CD14-positive monocyte (primary cell): ENCODE data around the gene SLC2A4RG. TPM values are rescaled to one million over a fixed set of nuclear protein-coding genes. Genes with fewer than 3 reads are reported as not detected.

Experiments
- DNase-seq, 3 donors: peaks; one replicate each; pipeline ENCODE4 v3.0.0-alpha.2; 2011 to 2022
- H2AFZ ChIP-seq: 2 replicates; pipeline ENCODE4 v1.6.0; 2012; ENCODE audit warnings: mild to moderate bottlenecking, low read depth, low read length, inconsistent platforms; ENCODE audit not compliant: insufficient read depth, poor library complexity, severe bottlenecking
- H3K27ac ChIP-seq, 2 donors: 1 replicate in 1 of 2; 2 replicates in 1 of 2; pipeline ENCODE4 v1.5.1; 2012 to 2013; ENCODE audit warnings: low read length in 2 of 2, control low read depth in 1 of 2, inconsistent platforms in 1 of 2, low read depth in 1 of 2, mild to moderate bottlenecking in 1 of 2
- H3K27me3 ChIP-seq, 2 donors: one replicate each; pipeline versions ENCODE4 v1.6.0 to v1.6.1; 2011 to 2013; ENCODE audit warnings: low read length in 2 of 2; ENCODE audit not compliant: control insufficient read depth in 2 of 2, insufficient read depth in 2 of 2
- H3K36me3 ChIP-seq, 2 donors: replicated peaks in 1 of 2; 1 replicate in 1 of 2; 2 replicates in 1 of 2; pipeline versions ENCODE4 v1.5.1 to v1.6.1; 2012 to 2013; ENCODE audit warnings: low read length in 2 of 2, control low read depth in 1 of 2, inconsistent platforms in 1 of 2, mild to moderate bottlenecking in 1 of 2; ENCODE audit not compliant: insufficient read depth in 2 of 2, control insufficient read depth in 1 of 2
- H3K4me1 ChIP-seq, 2 donors: 1 replicate in 1 of 2; 2 replicates in 1 of 2; pipeline versions ENCODE4 v1.5.1 to v1.6.1; 2012 to 2013; ENCODE audit warnings: low read length in 2 of 2, control low read depth in 1 of 2, inconsistent platforms in 1 of 2, mild to moderate bottlenecking in 1 of 2, moderate library complexity in 1 of 2; ENCODE audit not compliant: insufficient read depth in 2 of 2, control insufficient read depth in 1 of 2
- H3K4me2 ChIP-seq: replicated peaks from 2 replicates; pipeline ENCODE3; 2012; ENCODE audit warnings: low read length, moderate library complexity, mild to moderate bottlenecking; ENCODE audit not compliant: poor library complexity, severe bottlenecking; ENCODE audit errors: extremely low read depth
- H3K4me3 ChIP-seq, 3 experiments: fragments of 200-600 bp in 1 of 3; sonication (generic) in 1 of 3; replicated peaks in 1 of 3; 1 replicate in 2 of 3; 2 replicates in 1 of 3; pipeline ENCODE4 v1.5.1; 2011 to 2013; ENCODE audit warnings: low read length in 3 of 3, mild to moderate bottlenecking in 3 of 3, control low read depth in 2 of 3, low read depth in 2 of 3, inconsistent platforms in 1 of 3, moderate library complexity in 1 of 3
- H3K79me2 ChIP-seq: 2 replicates; pipeline ENCODE4 v1.6.0; 2012; ENCODE audit warnings: mild to moderate bottlenecking, control low read depth, inconsistent platforms, low read length, moderate library complexity; ENCODE audit not compliant: insufficient read depth
- H3K9ac ChIP-seq: 2 replicates; pipeline ENCODE4 v1.6.0; 2017; ENCODE audit warnings: low read length, mild to moderate bottlenecking; ENCODE audit not compliant: insufficient read depth, poor library complexity, severe bottlenecking
- H3K9me3 ChIP-seq, 2 donors: replicated peaks in 1 of 2; 1 replicate in 1 of 2; 2 replicates in 1 of 2; pipeline versions ENCODE4 v1.5.1 to v1.6.1; 2012 to 2013; ENCODE audit warnings: low read length in 2 of 2, control low read depth in 1 of 2; ENCODE audit not compliant: control insufficient read depth in 1 of 2, insufficient read depth in 1 of 2
- H4K20me1 ChIP-seq: 2 replicates; pipeline ENCODE4 v1.6.0; 2012; ENCODE audit warnings: mild to moderate bottlenecking, low read length, control low read depth, moderate library complexity; ENCODE audit not compliant: insufficient read depth
- H3K27ac Mint-ChIP-seq, 7 donors: one replicate each; pipeline ENCODE4 v1.8.0; 2020; ENCODE audit warnings: mild to moderate bottlenecking in 7 of 7, mixed read lengths in 7 of 7, moderate library complexity in 6 of 7, inconsistent platforms in 2 of 7
- H3K27me3 Mint-ChIP-seq, 3 donors: one replicate each; pipeline ENCODE4 v1.8.0; 2021 to 2022; ENCODE audit warnings: low read depth in 3 of 3, mild to moderate bottlenecking in 3 of 3, mixed read lengths in 3 of 3, moderate library complexity in 3 of 3, inconsistent platforms in 1 of 3
- H3K36me3 Mint-ChIP-seq, 2 donors: one replicate each; pipeline ENCODE4 v1.8.0; 2020; ENCODE audit warnings: mixed read lengths in 2 of 2, inconsistent platforms in 1 of 2, mild to moderate bottlenecking in 1 of 2
- H3K4me1 Mint-ChIP-seq: one replicate; pipeline ENCODE4 v1.8.0; 2020; ENCODE audit warnings: mild to moderate bottlenecking, mixed read lengths
- H3K4me3 Mint-ChIP-seq, 2 donors: one replicate each; pipeline ENCODE4 v1.8.0; 2020; ENCODE audit warnings: mild to moderate bottlenecking in 2 of 2, mixed read lengths in 2 of 2, moderate library complexity in 1 of 2
- H3K9me3 Mint-ChIP-seq, 7 donors: one replicate each; pipeline ENCODE4 v1.8.0; 2020 to 2022; ENCODE audit warnings: mixed read lengths in 7 of 7, mild to moderate bottlenecking in 6 of 7, moderate library complexity in 6 of 7, inconsistent platforms in 2 of 7
- CTCF ChIP-seq: fragments of 200-600 bp; IDR thresholded peaks from one replicate; pipeline ENCODE4 v1.8.0; 2022; ENCODE audit warnings: antibody characterized with exemption, mild to moderate bottlenecking
- WGBS: methylation state at CpG from one replicate; pipeline ENCODE4 v1.1.5; 2013; ENCODE audit warnings: missing lambda C conversion rate; ENCODE audit not compliant: insufficient coverage; 5-methylcytosine and 5-hydroxymethylcytosine counted together
- intact Hi-C, 2 donors: fragments of 100-400 bp; cut with micrococcal nuclease; formaldehyde crosslinking; loops; one replicate each; pipeline versions ENCODE4 v1.15.0 to v1.15.1; 2023
- polyA plus RNA-seq, 3 donors: library from polyadenylated mRNA; depleted of rRNA in 1 of 3; unstranded in 2 of 3; stranded (reverse) in 1 of 3; fragments of 300-500 nt in 2 of 3; fragments of >200 nt in 1 of 3; fragmentation: Illumina TruSeq in 2 of 3; gene quantifications; 1 replicate in 2 of 3; 2 replicates in 1 of 3; pipeline ENCODE4 v1.2.3, GENCODE V29; 2012 to 2021

Gene SLC2A4RG
- polyA plus RNA-seq, 3 donors = 0.46 to 21.0 (median 1.5) TPM

GRCh38 chr20:63748934-63749270 lies 9.3 kb downstream of the SLC2A4RG start:
- Mint-ChIP-seq H3K27me3 (peaks cover 2 to 4% (median 3%) of the 10 kb centered on the region in 3 donors), H3K27ac (peak overlapping the region in 3 of 7 donors; percentile 55 to 73 (median 72)), H3K9me3 (no peaks in the 10 kb centered on the region), H3K4me3 (no peak overlapping the region), H3K36me3 (no peaks in the 10 kb centered on the region), H3K4me1 (no peaks in the 10 kb centered on the region)
- TF ChIP-seq CTCF = no peak
- no peak overlapping the region for H3K4me2 ChIP-seq
- no peaks in the 10 kb centered on the region for H3K27me3 ChIP-seq
- H3K9me3 ChIP-seq = no peaks in the 10 kb centered on the region
- no peak overlapping the region for H2AFZ ChIP-seq
- H3K36me3 ChIP-seq = no peaks in the 10 kb centered on the region
- intact Hi-C loops = no loop called here
- H4K20me1 ChIP-seq = no peaks in the 10 kb centered on the region
- no peaks in the 10 kb centered on the region for H3K79me2 ChIP-seq
- DNase-seq = no peak
- no peak overlapping the region for H3K27ac ChIP-seq
- WGBS = 91% methylated on average over 10 of the region's 11 CpGs
- no peak overlapping the region for H3K4me3 ChIP-seq
- H3K9ac ChIP-seq = no peak overlapping the region
- H3K4me1 ChIP-seq = no peaks in the 10 kb centered on the region

GRCh38 chr20:63749597-63750508 lies 10.3 kb downstream of the SLC2A4RG start:
- DNase-seq = no peak
- no peaks in the 10 kb centered on the region for H3K4me1 Mint-ChIP-seq
- H3K36me3 Mint-ChIP-seq = no peaks in the 10 kb centered on the region
- no peak overlapping the region for H3K4me3 Mint-ChIP-seq
- H3K4me2 ChIP-seq = no peak overlapping the region
- WGBS = 83% methylated on average over 16 of the region's 16 CpGs
- intact Hi-C loops = no loop called here
- H3K9ac ChIP-seq = no peak overlapping the region
- no peak overlapping the region for H2AFZ ChIP-seq
- no peaks in the 10 kb centered on the region for H3K4me1 ChIP-seq
- no peak overlapping the region for H3K27ac ChIP-seq
- no peaks in the 10 kb centered on the region for H3K27me3 ChIP-seq
- H3K27ac Mint-ChIP-seq = no peak overlapping the region
- TF ChIP-seq CTCF = no peak
- peaks cover 2 to 8% (median 2%) of the 10 kb centered on the region in 3 donors for H3K27me3 Mint-ChIP-seq
- no peaks in the 10 kb centered on the region for H3K36me3 ChIP-seq
- H3K9me3 Mint-ChIP-seq = no peaks in the 10 kb centered on the region
- no peaks in the 10 kb centered on the region for H3K79me2 ChIP-seq
- H4K20me1 ChIP-seq = no peaks in the 10 kb centered on the region
- no peaks in the 10 kb centered on the region for H3K9me3 ChIP-seq
- no peak overlapping the region for H3K4me3 ChIP-seq
